ENCODE results near the gene STARD3NL.
A peak's percentile ranks its signal among the peaks of the same experiment; 100 is the strongest.

Gene STARD3NL, protein sequence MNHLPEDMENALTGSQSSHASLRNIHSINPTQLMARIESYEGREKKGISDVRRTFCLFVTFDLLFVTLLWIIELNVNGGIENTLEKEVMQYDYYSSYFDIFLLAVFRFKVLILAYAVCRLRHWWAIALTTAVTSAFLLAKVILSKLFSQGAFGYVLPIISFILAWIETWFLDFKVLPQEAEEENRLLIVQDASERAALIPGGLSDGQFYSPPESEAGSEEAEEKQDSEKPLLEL

GRCh38 chr7:38178004-38178694 lies at the start of gene STARD3NL:
Gene STARD3NL (plus strand): TSS chr7:38178245. CDS start chr7:38207505, 29,260 bp downstream.
- Histone ChIP-seq H3K36me3 (no peaks in the 10 kb centered on the region; the same call in none of the 2 replicates), H3K4me3 (ENCODE audit: low read depth, low read length) (peak within 1 kb of the TSS; percentile 90), H3K27ac (peak within 1 kb of the TSS; percentile 83), H3K9me3 (ENCODE audit: severe bottlenecking) (peaks cover 1% of the 10 kb centered on the region), H3K27me3 (ENCODE audit: insufficient read depth, low read depth, severe bottlenecking) (no peaks in the 10 kb centered on the region)
- peak; percentile 99 for DNase-seq
- TF ChIP-seq, protein P1, sequence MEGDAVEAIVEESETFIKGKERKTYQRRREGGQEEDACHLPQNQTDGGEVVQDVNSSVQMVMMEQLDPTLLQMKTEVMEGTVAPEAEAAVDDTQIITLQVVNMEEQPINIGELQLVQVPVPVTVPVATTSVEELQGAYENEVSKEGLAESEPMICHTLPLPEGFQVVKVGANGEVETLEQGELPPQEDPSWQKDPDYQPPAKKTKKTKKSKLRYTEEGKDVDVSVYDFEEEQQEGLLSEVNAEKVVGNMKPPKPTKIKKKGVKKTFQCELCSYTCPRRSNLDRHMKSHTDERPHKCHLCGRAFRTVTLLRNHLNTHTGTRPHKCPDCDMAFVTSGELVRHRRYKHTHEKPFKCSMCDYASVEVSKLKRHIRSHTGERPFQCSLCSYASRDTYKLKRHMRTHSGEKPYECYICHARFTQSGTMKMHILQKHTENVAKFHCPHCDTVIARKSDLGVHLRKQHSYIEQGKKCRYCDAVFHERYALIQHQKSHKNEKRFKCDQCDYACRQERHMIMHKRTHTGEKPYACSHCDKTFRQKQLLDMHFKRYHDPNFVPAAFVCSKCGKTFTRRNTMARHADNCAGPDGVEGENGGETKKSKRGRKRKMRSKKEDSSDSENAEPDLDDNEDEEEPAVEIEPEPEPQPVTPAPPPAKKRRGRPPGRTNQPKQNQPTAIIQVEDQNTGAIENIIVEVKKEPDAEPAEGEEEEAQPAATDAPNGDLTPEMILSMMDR (IDR thresholded peaks at IDR 0.05; ENCODE audit: low read depth, low read length), result no peak

GRCh38 chr7:38129162-38129561 lies 48.9 kb upstream of the STARD3NL start:
- H3K9me3 ChIP-seq (ENCODE audit: severe bottlenecking), result no peaks in the 10 kb centered on the region
- no peaks in the 10 kb centered on the region for H3K27me3 ChIP-seq (ENCODE audit: insufficient read depth, low read depth, severe bottlenecking)
- H3K27ac ChIP-seq, result no peak overlapping the region
- TF ChIP-seq, protein P1 (IDR thresholded peaks at IDR 0.05; ENCODE audit: low read depth, low read length), result no peak
- H3K4me3 ChIP-seq (ENCODE audit: low read depth, low read length), result no peak overlapping the region
- H3K36me3 ChIP-seq, result no peaks in the 10 kb centered on the region
- DNase-seq, result no peak

DNA sequence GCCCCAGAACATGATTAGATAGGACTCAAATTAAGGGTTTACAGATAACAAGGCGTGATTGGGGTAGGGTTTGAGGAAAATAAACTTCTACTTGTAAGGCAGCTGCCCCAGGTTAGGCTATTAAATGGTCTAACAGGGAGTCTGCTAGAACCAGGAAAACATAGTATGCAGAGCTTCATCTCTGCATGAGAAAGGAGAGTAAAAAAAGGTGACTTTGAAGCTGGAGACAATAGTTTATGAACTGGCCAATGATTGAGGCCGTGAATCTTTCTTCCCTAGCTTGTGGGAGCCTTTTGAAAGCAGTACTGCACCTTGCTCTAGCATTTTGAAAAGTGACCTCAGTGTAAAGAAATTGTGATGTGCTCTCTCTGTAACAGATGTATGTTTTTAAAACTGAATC lies 48.5 kb upstream of the STARD3NL start:
- Histone ChIP-seq H3K27ac (no peak overlapping the region), H3K27me3 (ENCODE audit: insufficient read depth, low read depth, severe bottlenecking) (no peaks in the 10 kb centered on the region), H3K4me3 (ENCODE audit: low read depth, low read length) (no peak overlapping the region), H3K36me3 (no peaks in the 10 kb centered on the region), H3K9me3 (ENCODE audit: severe bottlenecking) (no peaks in the 10 kb centered on the region)
- DNase-seq, result no peak
- TF ChIP-seq, protein P1 (IDR thresholded peaks at IDR 0.05; ENCODE audit: low read depth, low read length), result no peak

DNA sequence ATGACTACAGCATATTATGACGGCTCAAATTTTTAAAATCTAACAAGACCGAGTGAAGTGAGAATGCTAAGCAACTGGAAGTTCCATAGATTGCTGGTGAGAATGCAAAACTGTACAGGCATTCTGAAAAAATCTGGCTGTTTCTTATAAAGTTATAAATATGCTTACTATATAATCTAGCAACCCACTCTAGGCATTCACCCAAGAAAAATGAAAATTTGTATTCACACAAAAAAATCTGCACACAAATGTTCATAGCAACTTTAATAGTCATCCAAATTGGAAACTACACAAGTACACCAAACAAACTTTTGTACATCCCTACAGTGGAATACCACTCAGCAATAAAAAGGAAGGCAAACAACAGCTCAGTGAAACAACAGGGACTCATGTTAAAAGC lies 39.9 kb upstream of the STARD3NL start:
- no peaks in the 10 kb centered on the region for H3K9me3 ChIP-seq (ENCODE audit: severe bottlenecking)
- no peak for DNase-seq
- no peaks in the 10 kb centered on the region for H3K36me3 ChIP-seq
- no peaks in the 10 kb centered on the region for H3K27me3 ChIP-seq (ENCODE audit: insufficient read depth, low read depth, severe bottlenecking)
- no peak overlapping the region for H3K27ac ChIP-seq
- TF ChIP-seq, protein P1 (IDR thresholded peaks at IDR 0.05; ENCODE audit: low read depth, low read length), result no peak
- no peak overlapping the region for H3K4me3 ChIP-seq (ENCODE audit: low read depth, low read length)

GRCh38 chr7:38141187-38141586 lies 36.9 kb upstream of the STARD3NL start:
- Histone ChIP-seq H3K9me3 (ENCODE audit: severe bottlenecking) (no peaks in the 10 kb centered on the region), H3K4me3 (ENCODE audit: low read depth, low read length) (no peak overlapping the region), H3K27me3 (ENCODE audit: insufficient read depth, low read depth, severe bottlenecking) (no peaks in the 10 kb centered on the region), H3K27ac (no peak overlapping the region), H3K36me3 (no peaks in the 10 kb centered on the region)
- DNase-seq, result no peak
- TF ChIP-seq, protein P1 (IDR thresholded peaks at IDR 0.05; ENCODE audit: low read depth, low read length), result no peak

Measured in WERI-Rb-1 (cell line).